HG03457 (cell line): ENCODE data around the gene TCFL5.

ENCODE experiments used
- ATAC-seq: cut with Tn5 transposase; IDR thresholded peaks from one replicate; pipeline ENCODE4 v1.9.1; 2021; ENCODE audit warnings: moderate number of reproducible peaks; ENCODE audit not compliant: unreplicated experiment

TCFL5 gene

GRCh38 chr20:62814060-62814708 lies 47.4 kb downstream of the TCFL5 start:
- ATAC-seq = no peak

DNA sequence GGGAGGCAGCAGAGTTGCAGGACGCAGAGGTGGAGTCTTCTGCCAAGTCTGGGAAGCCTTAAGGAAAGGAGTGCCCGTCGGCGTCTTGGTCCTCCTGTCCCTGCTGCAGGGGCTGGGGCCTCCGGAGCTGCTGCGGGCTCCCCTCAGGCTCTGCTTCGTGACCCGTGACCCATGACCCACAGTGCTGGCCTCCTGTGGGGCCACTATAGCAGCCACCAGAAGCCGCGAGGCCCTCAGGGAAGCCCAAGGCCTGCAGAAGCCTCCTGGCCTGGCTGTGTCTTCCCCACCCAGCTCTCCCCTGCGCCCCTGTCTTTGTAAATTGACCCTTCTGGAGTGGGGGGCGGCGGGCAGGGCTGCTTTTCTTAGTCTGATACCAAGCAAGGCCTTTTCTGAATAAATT lies 48.0 kb downstream of the TCFL5 start:
- no peak for ATAC-seq

GRCh38 chr20:62812907-62813200 lies 48.8 kb downstream of the TCFL5 start:
- no peak for ATAC-seq

DNA sequence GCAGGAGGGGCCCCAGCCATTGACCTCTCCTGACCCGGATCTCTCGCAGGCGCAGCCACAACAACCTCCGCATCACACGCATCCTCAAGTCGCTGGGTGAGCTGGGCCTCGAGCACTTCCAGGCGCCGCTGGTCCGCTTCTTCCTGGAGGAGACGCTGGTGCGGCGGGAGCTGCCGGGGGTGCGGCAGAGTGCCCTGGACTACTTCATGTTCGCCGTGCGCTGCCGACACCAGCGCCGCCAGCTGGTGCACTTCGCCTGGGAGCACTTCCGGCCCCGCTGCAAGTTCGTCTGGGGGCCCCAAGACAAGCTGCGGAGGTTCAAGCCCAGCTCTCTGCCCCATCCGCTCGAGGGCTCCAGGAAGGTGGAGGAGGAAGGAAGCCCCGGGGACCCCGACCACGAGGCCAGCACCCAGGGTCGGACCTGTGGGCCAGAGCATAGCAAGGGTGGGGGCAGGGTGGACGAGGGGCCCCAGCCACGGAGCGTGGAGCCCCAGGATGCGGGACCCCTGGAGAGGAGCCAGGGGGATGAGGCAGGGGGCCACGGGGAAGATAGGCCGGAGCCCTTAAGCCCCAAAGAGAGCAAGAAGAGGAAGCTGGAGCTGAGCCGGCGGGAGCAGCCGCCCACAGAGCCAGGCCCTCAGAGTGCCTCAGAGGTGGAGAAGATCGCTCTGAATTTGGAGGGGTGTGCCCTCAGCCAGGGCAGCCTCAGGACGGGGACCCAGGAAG lies 49.3 kb downstream of the TCFL5 start:
- no peak for ATAC-seq

- no peak for ATAC-seq
Measured at GRCh38 chr20:62811720-62812119, 49.9 kb downstream of the TCFL5 start.

- ATAC-seq = no peak
Measured at GRCh38 chr20:62811320-62811719, 50.3 kb downstream of the TCFL5 start.

DNA sequence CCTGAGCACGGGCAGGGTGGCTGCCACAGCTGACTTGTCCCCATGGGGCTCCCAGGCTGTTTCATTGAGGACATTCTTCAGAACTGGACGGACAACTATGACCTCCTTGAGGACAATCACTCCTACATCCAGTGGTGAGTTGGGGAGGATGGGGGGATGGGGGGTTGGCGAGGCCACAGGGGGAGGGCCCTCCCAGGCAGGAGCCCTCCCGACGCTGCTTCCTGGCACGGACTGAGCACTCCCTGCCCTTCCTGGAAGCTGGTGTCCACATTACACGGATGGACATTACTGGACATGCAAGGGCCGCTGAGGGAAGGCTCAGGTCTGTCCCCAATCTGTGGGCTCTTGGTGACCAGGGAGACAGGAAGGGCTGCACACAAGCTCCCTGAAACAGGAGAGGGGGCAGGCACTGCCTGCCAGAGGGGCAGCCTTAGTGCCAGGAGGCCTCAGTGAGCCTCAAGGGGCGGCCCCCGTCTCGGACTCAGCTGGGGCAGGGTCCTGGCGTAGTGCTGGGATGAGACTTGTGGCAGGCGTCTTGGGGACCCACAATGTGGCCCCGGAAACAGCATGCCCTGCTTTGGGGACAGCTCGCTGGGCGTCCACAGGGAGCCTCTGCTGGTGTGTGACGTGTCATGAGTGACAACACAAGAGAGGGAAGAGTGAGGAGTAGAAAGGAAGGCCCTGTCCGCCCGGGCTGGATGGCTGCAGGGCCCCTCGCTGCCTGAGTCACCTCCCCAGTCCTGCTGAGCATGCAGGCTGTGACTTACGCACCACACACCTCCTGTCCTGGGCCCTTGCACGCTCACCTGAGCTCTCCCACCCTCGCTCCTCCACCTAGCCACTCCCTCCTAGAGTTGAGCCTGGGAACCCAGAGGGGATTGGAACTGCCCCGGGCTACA lies 51.8 kb downstream of the TCFL5 start:
- no peak for ATAC-seq

- ATAC-seq = no peak
Measured at GRCh38 chr20:62808211-62808865, 53.3 kb downstream of the TCFL5 start.

- ATAC-seq = no peak
Measured at GRCh38 chr20:62807444-62808210, 54.0 kb downstream of the TCFL5 start.

DNA sequence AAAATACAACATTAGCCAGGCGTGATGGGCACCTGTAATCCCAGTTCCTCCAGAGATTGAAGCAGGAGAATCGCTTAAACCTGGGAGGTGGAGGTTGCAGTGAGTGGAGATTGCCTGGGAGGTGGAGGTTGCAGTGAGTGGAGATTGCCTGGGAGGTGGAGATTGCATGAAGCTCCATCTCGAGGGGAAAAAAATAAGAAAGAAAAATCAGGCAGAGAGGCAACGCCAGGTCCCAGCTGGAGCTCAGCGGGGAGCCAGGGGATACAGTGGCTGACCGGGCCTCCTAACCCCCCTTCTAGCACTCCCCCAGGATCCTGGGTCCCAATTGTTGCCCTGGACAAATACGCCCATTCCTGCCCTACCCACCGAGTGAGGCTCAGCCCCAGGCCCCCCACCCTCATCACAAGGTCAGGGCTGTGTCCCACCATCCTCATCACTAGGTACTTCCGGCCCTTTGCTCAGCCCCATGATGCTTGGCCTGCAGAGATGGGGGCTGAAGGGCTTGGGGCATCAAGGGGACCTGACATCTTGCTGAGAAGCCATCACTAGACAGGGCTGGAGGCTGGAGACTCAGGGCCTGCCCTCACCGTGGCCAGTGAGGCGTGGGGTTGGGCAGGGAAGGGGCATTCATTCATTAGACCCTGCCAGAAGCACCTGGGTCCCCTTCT lies 55.1 kb downstream of the TCFL5 start:
- no peak for ATAC-seq

- no peak for ATAC-seq
Measured at GRCh38 chr20:62805711-62806382, 55.8 kb downstream of the TCFL5 start.

GRCh38 chr20:62805155-62805710 lies 56.4 kb downstream of the TCFL5 start:
- no peak for ATAC-seq

DNA sequence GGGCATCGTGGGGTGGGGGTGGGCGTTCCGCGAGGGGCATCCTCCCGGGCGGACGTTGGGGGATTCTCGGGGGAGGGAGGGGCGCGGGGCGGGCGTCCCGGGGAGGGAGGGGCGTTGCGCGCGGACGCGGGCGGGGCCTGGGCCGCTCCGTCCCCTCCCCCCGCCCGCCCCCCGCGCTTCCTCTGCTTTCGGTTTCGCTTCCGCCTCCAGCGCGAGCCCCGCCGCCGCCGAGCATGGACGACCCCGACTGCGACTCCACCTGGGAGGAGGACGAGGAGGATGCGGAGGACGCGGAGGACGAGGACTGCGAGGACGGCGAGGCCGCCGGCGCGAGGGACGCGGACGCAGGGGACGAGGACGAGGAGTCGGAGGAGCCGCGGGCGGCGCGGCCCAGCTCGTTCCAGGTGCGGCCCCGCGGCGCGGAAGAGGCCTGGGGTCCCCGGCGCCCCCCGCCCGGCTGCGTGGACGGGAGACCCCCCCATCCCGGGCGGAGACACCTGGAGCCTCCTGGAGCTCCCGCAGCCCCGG lies 56.9 kb downstream of the TCFL5 start, which contains the start of gene OGFR:
OGFR (plus strand) TSS at position 209 of the 528 bp plus-strand sequence; CDS start at position 234, 25 bp downstream.
- ATAC-seq = no peak

- no peak for ATAC-seq
Measured at GRCh38 chr20:62804021-62804626, 57.5 kb downstream of the TCFL5 start.

DNA sequence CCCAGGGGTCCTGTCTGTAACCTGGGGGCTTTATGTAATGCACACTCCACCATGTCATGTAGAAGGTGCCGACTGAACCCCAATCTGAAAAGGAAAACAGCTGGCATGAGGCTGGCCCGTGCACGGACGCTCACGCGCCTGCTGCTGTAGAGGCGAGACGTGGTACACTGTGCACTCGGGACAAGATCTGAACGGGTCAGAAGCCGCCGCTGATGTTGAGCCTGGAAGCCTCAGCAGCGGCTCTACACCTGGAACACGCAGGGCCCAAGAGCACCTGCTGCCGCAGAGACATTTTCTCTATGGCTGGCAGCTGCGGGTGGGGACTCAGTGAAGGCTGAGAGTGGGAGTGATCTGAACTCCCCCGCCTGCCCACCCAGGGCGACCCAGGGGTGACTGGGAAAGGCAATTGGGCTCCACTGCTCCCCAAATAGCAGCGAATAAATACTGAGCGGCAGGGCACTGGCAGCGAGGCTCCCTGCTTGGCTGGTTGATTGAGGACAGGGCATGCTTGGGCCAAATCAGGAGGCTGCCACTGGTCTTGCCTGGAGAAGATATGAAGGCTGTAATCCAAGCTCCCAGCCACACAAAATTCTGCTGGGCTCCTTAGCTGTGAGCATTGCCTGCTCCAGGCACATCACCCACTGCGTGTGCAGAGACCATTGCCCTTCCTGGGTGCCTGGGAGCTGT lies 59.5 kb downstream of the TCFL5 start:
- ATAC-seq = no peak

DNA sequence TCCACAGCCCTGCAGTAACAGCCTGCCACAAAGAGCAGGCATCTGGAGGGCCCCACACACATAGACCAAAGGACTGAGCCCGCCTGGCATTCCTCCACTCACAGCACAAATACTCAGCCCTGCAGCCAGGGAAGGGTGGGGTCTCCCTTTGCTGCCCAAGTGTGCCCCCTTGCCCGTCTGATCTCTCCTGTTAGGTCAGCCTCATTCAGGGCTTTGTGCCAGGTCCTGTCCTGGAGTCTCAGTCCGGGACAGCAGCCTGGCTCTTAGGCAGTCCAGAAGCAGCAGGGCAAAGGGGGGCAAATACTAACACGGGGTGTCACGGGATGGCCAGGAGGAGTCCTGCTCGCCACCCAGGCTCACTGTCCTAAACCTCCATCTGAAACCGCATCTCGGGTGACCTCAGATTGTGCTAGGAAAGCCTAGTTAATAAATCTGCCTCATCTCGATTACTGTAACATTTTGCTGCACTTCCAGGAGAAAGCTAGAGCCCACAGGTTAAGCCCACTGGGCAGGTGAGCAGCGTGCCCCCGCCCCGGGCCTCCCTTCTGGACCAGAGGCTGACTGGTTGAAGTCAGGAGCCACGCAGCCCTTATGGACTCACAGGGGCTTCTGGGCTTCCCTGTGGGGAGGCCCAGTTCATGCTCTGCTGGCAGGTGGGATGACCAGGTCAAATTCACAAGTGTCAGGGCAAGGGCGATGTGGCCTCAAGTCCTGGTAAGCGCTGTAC lies 60.2 kb downstream of the TCFL5 start:
- no peak for ATAC-seq
